HepG2 (cell line): ENCODE measurements around the gene CNFN.

Source experiments
- MXI1 ChIP-seq: IDR thresholded peaks from 3 replicates; pipeline ENCODE4 v1.6.1; 2012; ENCODE audit warnings: low read depth, low read length, inconsistent platforms, borderline replicate concordance
- NCOA1 ChIP-seq: sonication (generic); formaldehyde crosslinking; IDR thresholded peaks from 2 replicates; pipeline ENCODE4 v1.9.0; 2021; ENCODE audit warnings: missing genetic modification reagents
- RAD21 ChIP-seq: fragments of 450-650 bp; formaldehyde crosslinking; IDR thresholded peaks from 2 replicates; pipeline ENCODE4 v1.5.0; 2020; ENCODE audit warnings: mild to moderate bottlenecking
- SIN3B ChIP-seq: fragments of 150-350 bp; IDR thresholded peaks from 2 replicates; pipeline ENCODE4 v1.6.1; 2014; ENCODE audit warnings: low read length
- YY1 ChIP-seq: IDR thresholded peaks from 2 replicates; pipeline ENCODE4 v1.6.1; 2011; ENCODE audit warnings: low read length, low read depth, moderate library complexity, mild to moderate bottlenecking; ENCODE audit not compliant: insufficient read depth, insufficient replicate concordance
- ZNF282 ChIP-seq: fragments of 450-650 bp; IDR thresholded peaks from 2 replicates; pipeline ENCODE4 v1.6.1; 2018; ENCODE audit not compliant: partially characterized antibody
- TF ChIP-seq, protein P1 (sequence below): sonication (generic); formaldehyde crosslinking; conservative IDR thresholded peaks from 2 replicates; pipeline ENCODE4 v1.8.0; 2022; ENCODE audit warnings: mild to moderate bottlenecking, moderate library complexity, missing genetic modification reagents
- TF ChIP-seq, protein P2 (sequence below): IDR thresholded peaks from 2 replicates; pipeline ENCODE4 v1.6.1; 2016; ENCODE audit warnings: low read depth, missing genetic modification reagents, missing compliant biosample characterization
- TF ChIP-seq, protein P3 (sequence below): sonication (generic); formaldehyde crosslinking; IDR thresholded peaks from 2 replicates; pipeline ENCODE4 v1.8.1; 2023; ENCODE audit warnings: mild to moderate bottlenecking, missing genetic modification reagents
- TF ChIP-seq, protein P4 (sequence below): sonication (generic); formaldehyde crosslinking; IDR thresholded peaks from 2 replicates; pipeline ENCODE4 v1.5.0; 2020; ENCODE audit warnings: mild to moderate bottlenecking, missing genetic modification reagents, borderline replicate concordance
- TF ChIP-seq, protein P5 (sequence below): sonication (generic); formaldehyde crosslinking; IDR thresholded peaks from 2 replicates; pipeline ENCODE4 v1.9.0; 2021; ENCODE audit warnings: missing genetic modification reagents, mild to moderate bottlenecking, borderline replicate concordance

DNA sequence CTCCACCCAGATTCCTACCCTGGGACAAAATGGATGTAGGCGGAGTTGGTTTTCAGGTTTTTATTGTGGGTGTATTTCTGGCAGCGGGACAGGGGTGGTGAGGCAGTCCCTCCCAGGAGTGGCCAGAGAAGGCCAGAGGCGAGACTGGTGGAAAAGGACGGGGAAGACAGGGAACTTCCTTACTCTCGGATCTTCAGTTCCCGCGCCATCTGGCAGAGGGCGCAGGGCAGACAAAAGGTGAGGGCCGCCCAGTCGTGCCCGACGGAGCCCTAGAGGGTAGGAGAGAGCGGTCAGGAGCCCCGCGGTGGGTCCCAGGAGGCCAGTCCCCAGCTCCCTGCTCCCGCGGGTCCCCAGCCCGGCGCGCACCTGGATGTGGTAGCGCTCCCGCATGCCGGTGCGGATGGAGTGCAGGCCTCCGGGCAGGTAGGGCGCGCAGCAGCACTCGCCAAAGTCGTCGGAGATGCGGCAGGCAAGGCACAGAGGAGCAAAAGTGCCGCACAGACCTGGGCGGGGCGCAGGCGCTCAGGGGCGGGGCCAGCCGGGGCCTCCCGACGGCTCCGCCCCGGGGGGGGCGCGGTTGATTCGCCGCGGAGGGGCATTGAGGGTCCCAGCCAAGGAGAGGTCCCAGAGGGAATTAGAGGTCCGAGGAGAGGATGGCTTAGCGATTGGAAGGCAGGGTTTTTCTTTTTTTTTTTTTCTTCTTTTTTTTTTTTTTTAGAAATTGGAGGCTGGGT lies 3.0 kb downstream of the CNFN start:
- TF ChIP-seq NCOA1 (CRISPR knock-in tag) (no peak), SIN3B (no peak), YY1 (no peak), RAD21 (peak; percentile 65), ZNF282 (no peak), MXI1 (no peak)
- TF ChIP-seq, protein P1, sequence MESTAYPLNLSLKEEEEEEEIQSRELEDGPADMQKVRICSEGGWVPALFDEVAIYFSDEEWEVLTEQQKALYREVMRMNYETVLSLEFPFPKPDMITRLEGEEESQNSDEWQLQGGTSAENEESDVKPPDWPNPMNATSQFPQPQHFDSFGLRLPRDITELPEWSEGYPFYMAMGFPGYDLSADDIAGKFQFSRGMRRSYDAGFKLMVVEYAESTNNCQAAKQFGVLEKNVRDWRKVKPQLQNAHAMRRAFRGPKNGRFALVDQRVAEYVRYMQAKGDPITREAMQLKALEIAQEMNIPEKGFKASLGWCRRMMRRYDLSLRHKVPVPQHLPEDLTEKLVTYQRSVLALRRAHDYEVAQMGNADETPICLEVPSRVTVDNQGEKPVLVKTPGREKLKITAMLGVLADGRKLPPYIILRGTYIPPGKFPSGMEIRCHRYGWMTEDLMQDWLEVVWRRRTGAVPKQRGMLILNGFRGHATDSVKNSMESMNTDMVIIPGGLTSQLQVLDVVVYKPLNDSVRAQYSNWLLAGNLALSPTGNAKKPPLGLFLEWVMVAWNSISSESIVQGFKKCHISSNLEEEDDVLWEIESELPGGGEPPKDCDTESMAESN: no peak
- TF ChIP-seq, protein P2, sequence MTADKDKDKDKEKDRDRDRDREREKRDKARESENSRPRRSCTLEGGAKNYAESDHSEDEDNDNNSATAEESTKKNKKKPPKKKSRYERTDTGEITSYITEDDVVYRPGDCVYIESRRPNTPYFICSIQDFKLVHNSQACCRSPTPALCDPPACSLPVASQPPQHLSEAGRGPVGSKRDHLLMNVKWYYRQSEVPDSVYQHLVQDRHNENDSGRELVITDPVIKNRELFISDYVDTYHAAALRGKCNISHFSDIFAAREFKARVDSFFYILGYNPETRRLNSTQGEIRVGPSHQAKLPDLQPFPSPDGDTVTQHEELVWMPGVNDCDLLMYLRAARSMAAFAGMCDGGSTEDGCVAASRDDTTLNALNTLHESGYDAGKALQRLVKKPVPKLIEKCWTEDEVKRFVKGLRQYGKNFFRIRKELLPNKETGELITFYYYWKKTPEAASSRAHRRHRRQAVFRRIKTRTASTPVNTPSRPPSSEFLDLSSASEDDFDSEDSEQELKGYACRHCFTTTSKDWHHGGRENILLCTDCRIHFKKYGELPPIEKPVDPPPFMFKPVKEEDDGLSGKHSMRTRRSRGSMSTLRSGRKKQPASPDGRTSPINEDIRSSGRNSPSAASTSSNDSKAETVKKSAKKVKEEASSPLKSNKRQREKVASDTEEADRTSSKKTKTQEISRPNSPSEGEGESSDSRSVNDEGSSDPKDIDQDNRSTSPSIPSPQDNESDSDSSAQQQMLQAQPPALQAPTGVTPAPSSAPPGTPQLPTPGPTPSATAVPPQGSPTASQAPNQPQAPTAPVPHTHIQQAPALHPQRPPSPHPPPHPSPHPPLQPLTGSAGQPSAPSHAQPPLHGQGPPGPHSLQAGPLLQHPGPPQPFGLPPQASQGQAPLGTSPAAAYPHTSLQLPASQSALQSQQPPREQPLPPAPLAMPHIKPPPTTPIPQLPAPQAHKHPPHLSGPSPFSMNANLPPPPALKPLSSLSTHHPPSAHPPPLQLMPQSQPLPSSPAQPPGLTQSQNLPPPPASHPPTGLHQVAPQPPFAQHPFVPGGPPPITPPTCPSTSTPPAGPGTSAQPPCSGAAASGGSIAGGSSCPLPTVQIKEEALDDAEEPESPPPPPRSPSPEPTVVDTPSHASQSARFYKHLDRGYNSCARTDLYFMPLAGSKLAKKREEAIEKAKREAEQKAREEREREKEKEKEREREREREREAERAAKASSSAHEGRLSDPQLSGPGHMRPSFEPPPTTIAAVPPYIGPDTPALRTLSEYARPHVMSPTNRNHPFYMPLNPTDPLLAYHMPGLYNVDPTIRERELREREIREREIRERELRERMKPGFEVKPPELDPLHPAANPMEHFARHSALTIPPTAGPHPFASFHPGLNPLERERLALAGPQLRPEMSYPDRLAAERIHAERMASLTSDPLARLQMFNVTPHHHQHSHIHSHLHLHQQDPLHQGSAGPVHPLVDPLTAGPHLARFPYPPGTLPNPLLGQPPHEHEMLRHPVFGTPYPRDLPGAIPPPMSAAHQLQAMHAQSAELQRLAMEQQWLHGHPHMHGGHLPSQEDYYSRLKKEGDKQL (CRISPR knock-in tag): no peak
- TF ChIP-seq, protein P3, sequence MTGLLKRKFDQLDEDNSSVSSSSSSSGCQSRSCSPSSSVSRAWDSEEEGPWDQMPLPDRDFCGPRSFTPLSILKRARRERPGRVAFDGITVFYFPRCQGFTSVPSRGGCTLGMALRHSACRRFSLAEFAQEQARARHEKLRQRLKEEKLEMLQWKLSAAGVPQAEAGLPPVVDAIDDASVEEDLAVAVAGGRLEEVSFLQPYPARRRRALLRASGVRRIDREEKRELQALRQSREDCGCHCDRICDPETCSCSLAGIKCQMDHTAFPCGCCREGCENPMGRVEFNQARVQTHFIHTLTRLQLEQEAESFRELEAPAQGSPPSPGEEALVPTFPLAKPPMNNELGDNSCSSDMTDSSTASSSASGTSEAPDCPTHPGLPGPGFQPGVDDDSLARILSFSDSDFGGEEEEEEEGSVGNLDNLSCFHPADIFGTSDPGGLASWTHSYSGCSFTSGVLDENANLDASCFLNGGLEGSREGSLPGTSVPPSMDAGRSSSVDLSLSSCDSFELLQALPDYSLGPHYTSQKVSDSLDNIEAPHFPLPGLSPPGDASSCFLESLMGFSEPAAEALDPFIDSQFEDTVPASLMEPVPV (CRISPR knock-in tag): no peak
- TF ChIP-seq, protein P4, sequence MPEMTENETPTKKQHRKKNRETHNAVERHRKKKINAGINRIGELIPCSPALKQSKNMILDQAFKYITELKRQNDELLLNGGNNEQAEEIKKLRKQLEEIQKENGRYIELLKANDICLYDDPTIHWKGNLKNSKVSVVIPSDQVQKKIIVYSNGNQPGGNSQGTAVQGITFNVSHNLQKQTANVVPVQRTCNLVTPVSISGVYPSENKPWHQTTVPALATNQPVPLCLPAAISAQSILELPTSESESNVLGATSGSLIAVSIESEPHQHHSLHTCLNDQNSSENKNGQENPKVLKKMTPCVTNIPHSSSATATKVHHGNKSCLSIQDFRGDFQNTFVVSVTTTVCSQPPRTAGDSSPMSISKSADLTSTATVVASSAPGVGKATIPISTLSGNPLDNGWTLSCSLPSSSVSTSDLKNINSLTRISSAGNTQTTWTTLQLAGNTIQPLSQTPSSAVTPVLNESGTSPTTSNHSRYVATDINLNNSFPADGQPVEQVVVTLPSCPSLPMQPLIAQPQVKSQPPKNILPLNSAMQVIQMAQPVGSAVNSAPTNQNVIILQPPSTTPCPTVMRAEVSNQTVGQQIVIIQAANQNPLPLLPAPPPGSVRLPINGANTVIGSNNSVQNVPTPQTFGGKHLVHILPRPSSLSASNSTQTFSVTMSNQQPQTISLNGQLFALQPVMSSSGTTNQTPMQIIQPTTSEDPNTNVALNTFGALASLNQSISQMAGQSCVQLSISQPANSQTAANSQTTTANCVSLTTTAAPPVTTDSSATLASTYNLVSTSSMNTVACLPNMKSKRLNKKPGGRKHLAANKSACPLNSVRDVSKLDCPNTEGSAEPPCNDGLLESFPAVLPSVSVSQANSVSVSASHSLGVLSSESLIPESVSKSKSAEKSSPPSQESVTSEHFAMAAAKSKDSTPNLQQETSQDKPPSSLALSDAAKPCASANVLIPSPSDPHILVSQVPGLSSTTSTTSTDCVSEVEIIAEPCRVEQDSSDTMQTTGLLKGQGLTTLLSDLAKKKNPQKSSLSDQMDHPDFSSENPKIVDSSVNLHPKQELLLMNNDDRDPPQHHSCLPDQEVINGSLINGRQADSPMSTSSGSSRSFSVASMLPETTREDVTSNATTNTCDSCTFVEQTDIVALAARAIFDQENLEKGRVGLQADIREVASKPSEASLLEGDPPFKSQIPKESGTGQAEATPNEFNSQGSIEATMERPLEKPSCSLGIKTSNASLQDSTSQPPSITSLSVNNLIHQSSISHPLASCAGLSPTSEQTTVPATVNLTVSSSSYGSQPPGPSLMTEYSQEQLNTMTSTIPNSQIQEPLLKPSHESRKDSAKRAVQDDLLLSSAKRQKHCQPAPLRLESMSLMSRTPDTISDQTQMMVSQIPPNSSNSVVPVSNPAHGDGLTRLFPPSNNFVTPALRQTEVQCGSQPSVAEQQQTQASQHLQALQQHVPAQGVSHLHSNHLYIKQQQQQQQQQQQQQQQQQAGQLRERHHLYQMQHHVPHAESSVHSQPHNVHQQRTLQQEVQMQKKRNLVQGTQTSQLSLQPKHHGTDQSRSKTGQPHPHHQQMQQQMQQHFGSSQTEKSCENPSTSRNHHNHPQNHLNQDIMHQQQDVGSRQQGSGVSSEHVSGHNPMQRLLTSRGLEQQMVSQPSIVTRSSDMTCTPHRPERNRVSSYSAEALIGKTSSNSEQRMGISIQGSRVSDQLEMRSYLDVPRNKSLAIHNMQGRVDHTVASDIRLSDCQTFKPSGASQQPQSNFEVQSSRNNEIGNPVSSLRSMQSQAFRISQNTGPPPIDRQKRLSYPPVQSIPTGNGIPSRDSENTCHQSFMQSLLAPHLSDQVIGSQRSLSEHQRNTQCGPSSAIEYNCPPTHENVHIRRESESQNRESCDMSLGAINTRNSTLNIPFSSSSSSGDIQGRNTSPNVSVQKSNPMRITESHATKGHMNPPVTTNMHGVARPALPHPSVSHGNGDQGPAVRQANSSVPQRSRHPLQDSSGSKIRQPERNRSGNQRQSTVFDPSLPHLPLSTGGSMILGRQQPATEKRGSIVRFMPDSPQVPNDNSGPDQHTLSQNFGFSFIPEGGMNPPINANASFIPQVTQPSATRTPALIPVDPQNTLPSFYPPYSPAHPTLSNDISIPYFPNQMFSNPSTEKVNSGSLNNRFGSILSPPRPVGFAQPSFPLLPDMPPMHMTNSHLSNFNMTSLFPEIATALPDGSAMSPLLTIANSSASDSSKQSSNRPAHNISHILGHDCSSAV (CRISPR knock-in tag): no peak
- TF ChIP-seq, protein P5, sequence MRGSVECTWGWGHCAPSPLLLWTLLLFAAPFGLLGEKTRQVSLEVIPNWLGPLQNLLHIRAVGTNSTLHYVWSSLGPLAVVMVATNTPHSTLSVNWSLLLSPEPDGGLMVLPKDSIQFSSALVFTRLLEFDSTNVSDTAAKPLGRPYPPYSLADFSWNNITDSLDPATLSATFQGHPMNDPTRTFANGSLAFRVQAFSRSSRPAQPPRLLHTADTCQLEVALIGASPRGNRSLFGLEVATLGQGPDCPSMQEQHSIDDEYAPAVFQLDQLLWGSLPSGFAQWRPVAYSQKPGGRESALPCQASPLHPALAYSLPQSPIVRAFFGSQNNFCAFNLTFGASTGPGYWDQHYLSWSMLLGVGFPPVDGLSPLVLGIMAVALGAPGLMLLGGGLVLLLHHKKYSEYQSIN (CRISPR knock-in tag): no peak
